CD4-positive, alpha-beta T cell treated with Interleukin-4 for 1 hour (primary cell): ENCODE data around the gene FASTKD1.

Experiments
- DNase-seq, 2 donors: peaks; one replicate each; pipeline ENCODE4 v3.0.0-alpha.2; 2020 to 2022

FASTKD1 gene

GRCh38 chr2:169507698-169508097 is 66.0 kb downstream of the FASTKD1 start:
- DNase-seq, result no peak

GRCh38 chr2:169504651-169505050 is 69.0 kb downstream of the FASTKD1 start:
- DNase-seq, result no peak

GRCh38 chr2:169495310-169495928 is 78.2 kb downstream of the FASTKD1 start:
- DNase-seq, result no peak

- no peak for DNase-seq
These were observed 80.3 kb downstream of the FASTKD1 start for GRCh38 chr2:169493360-169493759.

GRCh38 chr2:169491378-169491777 is 82.3 kb downstream of the FASTKD1 start:
- no peak for DNase-seq

GRCh38 chr2:169490834-169491233 is 82.8 kb downstream of the FASTKD1 start:
- DNase-seq, result no peak

- no peak for DNase-seq
These were observed 87.2 kb downstream of the FASTKD1 start for GRCh38 chr2:169486487-169486886.

- DNase-seq, result no peak
These were observed 88.0 kb downstream of the FASTKD1 start for GRCh38 chr2:169485650-169486138.

GRCh38 chr2:169480079-169480465 is 93.6 kb downstream of the FASTKD1 start:
- DNase-seq, result no peak
